Sigmoid colon (tissue), 7 donors: Measurements from ENCODE around the gene GIGYF2. TPM values are rescaled to one million over a fixed set of nuclear protein-coding genes. Genes with fewer than 3 reads are reported as not detected.
"Not testable (repeated sequence)": the region's sequence is repeated elsewhere in the genome, so short reads cannot be mapped to it uniquely, and the experiment has no call there.

ENCODE experiments used
- DNase-seq: peaks from one replicate; pipeline ENCODE4 v3.0.0-alpha.2; 2019
- H3K27ac ChIP-seq, 4 donors: fragments of 200-600 bp; sonication (generic); one replicate each; pipeline ENCODE4 v1.5.1; 2016 to 2019; ENCODE audit warnings: mild to moderate bottlenecking in 1 of 4
- H3K27me3 ChIP-seq, 3 donors: fragments of 200-600 bp; sonication (generic); one replicate each; pipeline ENCODE4 v1.5.1; 2019; ENCODE audit warnings: mild to moderate bottlenecking in 1 of 3
- H3K36me3 ChIP-seq, 4 donors: fragments of 200-600 bp; sonication (generic); one replicate each; pipeline ENCODE4 v1.5.1; 2016 to 2019
- H3K4me1 ChIP-seq, 4 donors: fragments of 200-600 bp; sonication (generic); one replicate each; pipeline ENCODE4 v1.5.1; 2017 to 2019
- H3K4me3 ChIP-seq, 4 donors: fragments of 200-600 bp; sonication (generic); one replicate each; pipeline ENCODE4 v1.5.1; 2017 to 2019; ENCODE audit warnings: mild to moderate bottlenecking in 2 of 4, moderate library complexity in 1 of 4
- H3K9me3 ChIP-seq, 4 donors: fragments of 200-600 bp in 3 of 4; sonication (generic) in 3 of 4; one replicate each; pipeline versions ENCODE4 v1.5.1 to v1.6.1; 2013 to 2019
- EP300 ChIP-seq, 4 donors: sonication (generic); formaldehyde crosslinking; IDR thresholded peaks; one replicate each; pipeline ENCODE4 v1.6.1; 2017; ENCODE audit warnings: antibody characterized with exemption in 4 of 4
- POLR2A ChIP-seq, 2 donors: fragments of 450-650 bp; IDR thresholded peaks; one replicate each; pipeline ENCODE4 v1.6.1; 2016; ENCODE audit warnings: antibody characterized with exemption in 2 of 2, mild to moderate bottlenecking in 2 of 2, moderate library complexity in 2 of 2
- POLR2AphosphoS5 ChIP-seq, 4 donors: sonication (generic); formaldehyde crosslinking; IDR thresholded peaks; one replicate each; pipeline ENCODE4 v1.6.1; 2017; ENCODE audit warnings: antibody characterized with exemption in 4 of 4
- WGBS, 2 donors: extraction: QIAGEN DNeasy Blood & Tissue Kit; methylation state at CpG; one replicate each; pipeline ENCODE4 v1.1.7; 2013; 5-methylcytosine and 5-hydroxymethylcytosine counted together
- intact Hi-C: fragments of 100-400 bp; cut with DNase I; formaldehyde crosslinking; loops from one replicate; pipeline ENCODE4 v1.15.1; 2023
- polyA plus RNA-seq, 3 donors: library from polyadenylated mRNA; stranded (reverse); fragments of 200-250 nt; gene quantifications; one replicate each; pipeline ENCODE4 v1.2.3, GENCODE V29; 2013
- total RNA-seq, 4 donors: library from RNA; depleted of rRNA; stranded (reverse); fragments of >200 nt; gene quantifications; one replicate each; pipeline ENCODE4 v1.1.0, GENCODE V29; 2016
- TF ChIP-seq, protein P1 (sequence below), 4 experiments: fragments of 450-650 bp in 3 of 4; fragments of 200-600 bp in 1 of 4; IDR thresholded peaks; one replicate each; pipeline ENCODE4 v1.5.1; 2016 to 2019; ENCODE audit warnings: antibody characterized with exemption in 4 of 4, mild to moderate bottlenecking in 3 of 4, moderate library complexity in 2 of 4
- donor health status: healthy with polysubstance abuse.
- donor health status: Bipolar disorder and iron deficiency.
- donor health status: healthy.

The GIGYF2 gene
- total and polyA plus RNA-seq, 7 donors: 10.2 to 90.0 (median 62.9) TPM

DNA sequence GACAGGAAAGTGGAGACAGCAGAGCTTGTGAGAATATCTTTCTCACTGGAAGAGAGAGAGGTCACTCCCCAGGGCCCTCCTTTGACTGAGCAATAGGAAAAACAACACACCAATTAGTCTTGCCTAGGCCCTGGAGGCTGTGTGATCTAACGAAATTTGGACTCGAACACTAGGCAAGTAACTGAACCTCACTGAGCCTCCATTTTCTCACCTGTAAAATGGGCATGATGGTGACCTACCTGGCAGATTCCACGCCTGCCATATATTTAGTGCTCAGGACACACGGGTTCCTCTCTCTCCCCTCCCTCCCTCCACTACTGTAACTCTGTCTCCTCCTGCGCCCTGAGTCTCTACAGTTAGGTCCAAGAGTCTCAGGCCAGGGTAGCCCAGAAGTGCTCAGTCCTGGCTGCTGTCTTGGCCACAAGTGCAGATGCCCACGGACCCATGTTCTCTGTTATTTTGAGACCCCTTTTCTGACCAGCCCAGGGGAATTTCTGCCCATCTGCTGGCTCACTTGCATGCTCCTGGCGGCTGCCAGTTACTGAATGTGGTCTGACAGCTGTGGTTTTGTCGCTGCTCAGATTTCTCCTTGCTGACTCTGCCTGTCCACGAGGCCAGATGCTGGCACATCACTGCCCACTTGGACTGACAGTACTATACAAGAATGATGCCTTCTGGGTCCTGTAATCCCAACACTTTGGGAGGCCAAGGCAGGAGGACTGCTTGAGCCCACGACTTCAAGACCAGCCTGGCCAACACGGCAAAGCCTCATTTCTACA, 9.6 kb upstream of the GIGYF2 start:
- intact Hi-C loops: no loop called here
- Histone ChIP-seq H3K9me3 (no peaks in the 10 kb centered on the region), H3K4me1 (peaks cover 0 to 6% (median 0%) of the 10 kb centered on the region in 4 donors), H3K27ac (no peak overlapping the region), H3K36me3 (no peaks in the 10 kb centered on the region), H3K27me3 (no peaks in the 10 kb centered on the region), H3K4me3 (no peak overlapping the region)
- DNase-seq: no peak
- TF ChIP-seq POLR2AphosphoS5 (IDR thresholded peaks at IDR 0.05): no peak
- TF ChIP-seq, protein P1, sequence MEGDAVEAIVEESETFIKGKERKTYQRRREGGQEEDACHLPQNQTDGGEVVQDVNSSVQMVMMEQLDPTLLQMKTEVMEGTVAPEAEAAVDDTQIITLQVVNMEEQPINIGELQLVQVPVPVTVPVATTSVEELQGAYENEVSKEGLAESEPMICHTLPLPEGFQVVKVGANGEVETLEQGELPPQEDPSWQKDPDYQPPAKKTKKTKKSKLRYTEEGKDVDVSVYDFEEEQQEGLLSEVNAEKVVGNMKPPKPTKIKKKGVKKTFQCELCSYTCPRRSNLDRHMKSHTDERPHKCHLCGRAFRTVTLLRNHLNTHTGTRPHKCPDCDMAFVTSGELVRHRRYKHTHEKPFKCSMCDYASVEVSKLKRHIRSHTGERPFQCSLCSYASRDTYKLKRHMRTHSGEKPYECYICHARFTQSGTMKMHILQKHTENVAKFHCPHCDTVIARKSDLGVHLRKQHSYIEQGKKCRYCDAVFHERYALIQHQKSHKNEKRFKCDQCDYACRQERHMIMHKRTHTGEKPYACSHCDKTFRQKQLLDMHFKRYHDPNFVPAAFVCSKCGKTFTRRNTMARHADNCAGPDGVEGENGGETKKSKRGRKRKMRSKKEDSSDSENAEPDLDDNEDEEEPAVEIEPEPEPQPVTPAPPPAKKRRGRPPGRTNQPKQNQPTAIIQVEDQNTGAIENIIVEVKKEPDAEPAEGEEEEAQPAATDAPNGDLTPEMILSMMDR (IDR thresholded peaks at IDR 0.05): no peak
- no peak for TF ChIP-seq EP300 (IDR thresholded peaks at IDR 0.05)
- TF ChIP-seq POLR2A (IDR thresholded peaks at IDR 0.05): no peak
- 82 to 83% methylated on average over 11 of the region's 11 CpGs for WGBS, 2 donors

GRCh38 chr2:232688201-232688600, 8.9 kb upstream of the GIGYF2 start:
- 93 to 95% methylated on average over 7 of the region's 7 CpGs for WGBS, 2 donors
- TF ChIP-seq EP300 (IDR thresholded peaks at IDR 0.05) (no peak), POLR2A (IDR thresholded peaks at IDR 0.05) (no peak), POLR2AphosphoS5 (IDR thresholded peaks at IDR 0.05) (no peak)
- TF ChIP-seq, protein P1 (IDR thresholded peaks at IDR 0.05): no peak
- Histone ChIP-seq H3K27ac (no peak overlapping the region), H3K4me3 (no peak overlapping the region), H3K27me3 (no peaks in the 10 kb centered on the region), H3K36me3 (no peaks in the 10 kb centered on the region), H3K4me1 (peaks cover 0 to 6% (median 0%) of the 10 kb centered on the region in 4 donors), H3K9me3 (no peaks in the 10 kb centered on the region)
- intact Hi-C loops: no loop called here
- DNase-seq: no peak

DNA sequence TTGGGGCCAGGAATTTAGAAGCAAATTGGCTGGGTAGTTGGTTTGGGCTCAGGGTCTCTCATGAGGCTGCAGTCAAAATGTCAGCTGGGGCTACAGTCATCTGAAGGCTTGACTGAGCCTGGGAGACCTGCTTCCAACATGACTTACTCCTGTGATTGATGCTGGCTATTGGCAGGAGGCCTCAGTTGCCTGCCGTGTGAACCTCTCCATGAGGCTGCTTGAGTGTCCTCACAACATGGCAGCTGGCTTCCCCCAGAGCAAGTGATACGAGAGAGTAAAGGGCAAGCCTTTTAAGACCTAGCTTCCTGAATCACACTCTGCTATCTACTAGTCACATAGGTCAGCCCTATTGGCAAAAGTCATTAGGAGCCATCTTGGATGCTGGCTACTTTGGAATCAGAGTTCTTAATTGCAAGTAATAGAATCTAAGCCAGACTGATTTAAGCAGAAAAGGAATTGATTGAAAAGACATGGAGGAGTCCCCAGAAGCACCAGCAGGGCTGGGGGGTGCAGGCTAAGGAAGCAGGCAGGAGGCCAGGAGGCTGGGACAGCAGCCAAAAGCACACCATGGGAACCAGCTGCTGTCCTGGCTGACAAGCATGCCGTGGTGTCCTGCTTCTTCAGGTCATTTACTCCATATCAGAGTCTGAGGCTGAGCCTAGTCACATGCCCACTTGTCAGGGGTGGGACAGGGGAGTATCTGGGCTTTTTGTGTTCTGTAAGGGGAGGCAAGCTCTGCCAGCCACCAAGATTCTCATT, 7.8 kb upstream of the GIGYF2 start:
- 50 to 60% methylated on average over 3 of the region's 3 CpGs for WGBS, 2 donors
- DNase-seq: no peak
- H3K4me3 ChIP-seq: no peak overlapping the region
- no peaks in the 10 kb centered on the region for H3K9me3 ChIP-seq
- H3K27ac ChIP-seq: no peak overlapping the region
- H3K27me3 ChIP-seq: no peaks in the 10 kb centered on the region
- H3K36me3 ChIP-seq: no peaks in the 10 kb centered on the region
- H3K4me1 ChIP-seq: peaks cover 0 to 6% (median 0%) of the 10 kb centered on the region in 4 donors
- intact Hi-C loops: no loop called here
- TF ChIP-seq POLR2AphosphoS5 (IDR thresholded peaks at IDR 0.05) (no peak), POLR2A (IDR thresholded peaks at IDR 0.05) (no peak), EP300 (IDR thresholded peaks at IDR 0.05) (no peak)
- TF ChIP-seq, protein P1 (IDR thresholded peaks at IDR 0.05): no peak

DNA sequence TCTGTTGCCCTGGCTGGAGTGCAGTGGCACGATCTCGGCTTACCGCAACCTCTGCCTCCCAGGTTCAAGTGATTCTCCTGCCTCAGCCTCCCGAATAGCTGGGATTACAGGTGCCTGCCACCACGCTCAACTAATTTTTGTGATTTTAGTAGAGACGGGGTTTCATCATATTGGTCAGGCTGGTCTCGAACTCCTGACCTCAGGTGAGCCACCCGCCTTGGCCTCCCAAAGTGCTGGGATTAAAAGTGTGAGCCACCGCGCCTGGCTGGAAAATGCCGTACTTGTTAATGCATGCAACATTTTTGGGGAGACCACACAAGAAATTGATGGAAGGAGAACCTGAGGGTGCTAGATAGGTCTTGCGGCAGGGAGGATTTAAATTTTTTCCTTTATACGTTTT, 6.0 kb upstream of the GIGYF2 start:
- H3K27ac ChIP-seq, H3K4me3 ChIP-seq, H3K36me3 ChIP-seq, H3K4me1 ChIP-seq, DNase-seq, H3K27me3 ChIP-seq, H3K9me3 ChIP-seq, intact Hi-C loops: not testable (repeated sequence)
- WGBS, 2 donors: 94 to 96% methylated on average over 13 of the region's 13 CpGs

DNA sequence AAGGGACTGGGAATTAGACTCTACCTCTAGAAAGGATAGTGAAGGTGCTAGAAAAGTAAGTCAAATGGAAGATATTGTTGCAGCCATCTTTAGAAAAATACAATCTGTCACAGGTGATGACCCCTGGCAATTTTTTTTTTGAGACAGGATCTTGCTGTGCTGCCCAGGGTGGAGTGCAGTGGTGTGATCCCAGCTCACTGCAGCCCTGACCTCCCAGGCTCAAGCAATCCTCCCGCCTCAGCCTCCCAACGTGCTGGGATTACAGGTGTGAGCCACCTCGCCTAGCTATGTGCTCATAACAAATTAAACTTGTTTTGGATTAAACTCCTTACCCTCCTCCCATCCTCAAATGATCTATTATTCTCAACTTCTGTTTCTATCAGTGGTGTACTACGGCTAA, 3.8 kb upstream of the GIGYF2 start:
- Histone ChIP-seq H3K4me1 (peaks cover 0 to 17% (median 9%) of the 10 kb centered on the region in 4 donors), H3K27ac (no peak overlapping the region), H3K4me3 (no peak overlapping the region), H3K27me3 (no peaks in the 10 kb centered on the region), H3K36me3 (no peaks in the 10 kb centered on the region), H3K9me3 (no peaks in the 10 kb centered on the region)
- intact Hi-C loops: no loop called here
- TF ChIP-seq EP300 (IDR thresholded peaks at IDR 0.05): no peak
- no peak for TF ChIP-seq POLR2A (IDR thresholded peaks at IDR 0.05)
- no peak for TF ChIP-seq POLR2AphosphoS5 (IDR thresholded peaks at IDR 0.05)
- TF ChIP-seq, protein P1 (IDR thresholded peaks at IDR 0.05): no peak
- WGBS, 2 donors: 87 to 92% methylated on average over 4 of the region's 4 CpGs
- no peak for DNase-seq
